GM15510 (cell line): ENCODE results near the gene KCNJ5.

Experiments
- POLR2A ChIP-seq: IDR thresholded peaks from 3 replicates; pipeline ENCODE4 v1.6.1; 2011; ENCODE audit warnings: borderline replicate concordance; ENCODE audit not compliant: insufficient read length; ENCODE audit errors: extremely low read depth

The KCNJ5 gene

GRCh38 chr11:128898580-128899344 is 7.6 kb downstream of the KCNJ5 start:
- no peak for TF ChIP-seq POLR2A

- no peak for TF ChIP-seq POLR2A
Observed at GRCh38 chr11:128900468-128900867, 9.3 kb downstream of the KCNJ5 start.

GRCh38 chr11:128901653-128902514 is 10.7 kb downstream of the KCNJ5 start:
- no peak for TF ChIP-seq POLR2A

- TF ChIP-seq POLR2A = no peak
Observed at GRCh38 chr11:128902515-128903066, 11.4 kb downstream of the KCNJ5 start.

GRCh38 chr11:128903248-128904061 is 12.3 kb downstream of the KCNJ5 start:
- no peak for TF ChIP-seq POLR2A

GRCh38 chr11:128904303-128904655 is 13.1 kb downstream of the KCNJ5 start:
- no peak for TF ChIP-seq POLR2A

GRCh38 chr11:128904656-128905344 is 13.6 kb downstream of the KCNJ5 start:
- no peak for TF ChIP-seq POLR2A

GRCh38 chr11:128905345-128906184 is 14.4 kb downstream of the KCNJ5 start:
- TF ChIP-seq POLR2A = no peak

- TF ChIP-seq POLR2A = no peak
Observed at GRCh38 chr11:128906185-128907050, 15.3 kb downstream of the KCNJ5 start.

GRCh38 chr11:128907585-128907984 is 16.4 kb downstream of the KCNJ5 start:
- TF ChIP-seq POLR2A = no peak

- no peak for TF ChIP-seq POLR2A
Observed at GRCh38 chr11:128908391-128909246, 17.5 kb downstream of the KCNJ5 start.
